ENCODE data around the gene PROC.

DNA sequence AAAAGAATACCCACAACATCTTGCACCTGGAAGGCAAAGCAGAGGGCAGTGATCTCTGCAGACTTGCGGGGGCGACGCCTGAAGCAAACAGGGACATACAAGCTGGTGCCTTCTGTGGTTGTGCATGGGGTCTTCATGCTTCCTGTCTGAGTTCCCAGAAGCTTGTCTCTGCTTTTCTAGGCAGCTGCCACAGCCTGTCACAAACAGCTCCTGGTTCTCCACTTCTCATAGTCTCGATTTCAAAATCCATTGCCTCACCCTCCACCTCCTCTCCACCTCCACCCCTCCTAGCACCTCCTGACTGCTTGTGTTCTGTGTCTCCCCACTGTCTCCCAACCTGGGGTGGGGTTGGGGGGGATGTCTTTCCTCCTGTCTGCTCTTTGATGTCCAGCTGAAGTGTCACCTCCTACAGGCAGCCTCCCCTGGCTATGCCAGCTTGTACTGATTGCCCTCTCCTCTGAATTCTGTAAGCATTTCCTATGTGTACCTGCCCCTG, 1.7 kb upstream of the PROC start:
- TF ChIP-seq, protein P1, sequence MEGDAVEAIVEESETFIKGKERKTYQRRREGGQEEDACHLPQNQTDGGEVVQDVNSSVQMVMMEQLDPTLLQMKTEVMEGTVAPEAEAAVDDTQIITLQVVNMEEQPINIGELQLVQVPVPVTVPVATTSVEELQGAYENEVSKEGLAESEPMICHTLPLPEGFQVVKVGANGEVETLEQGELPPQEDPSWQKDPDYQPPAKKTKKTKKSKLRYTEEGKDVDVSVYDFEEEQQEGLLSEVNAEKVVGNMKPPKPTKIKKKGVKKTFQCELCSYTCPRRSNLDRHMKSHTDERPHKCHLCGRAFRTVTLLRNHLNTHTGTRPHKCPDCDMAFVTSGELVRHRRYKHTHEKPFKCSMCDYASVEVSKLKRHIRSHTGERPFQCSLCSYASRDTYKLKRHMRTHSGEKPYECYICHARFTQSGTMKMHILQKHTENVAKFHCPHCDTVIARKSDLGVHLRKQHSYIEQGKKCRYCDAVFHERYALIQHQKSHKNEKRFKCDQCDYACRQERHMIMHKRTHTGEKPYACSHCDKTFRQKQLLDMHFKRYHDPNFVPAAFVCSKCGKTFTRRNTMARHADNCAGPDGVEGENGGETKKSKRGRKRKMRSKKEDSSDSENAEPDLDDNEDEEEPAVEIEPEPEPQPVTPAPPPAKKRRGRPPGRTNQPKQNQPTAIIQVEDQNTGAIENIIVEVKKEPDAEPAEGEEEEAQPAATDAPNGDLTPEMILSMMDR (conservative IDR thresholded peaks at IDR 0.05): no peak
- TF ChIP-seq ZFX (IDR thresholded peaks at IDR 0.05): no peak
